Activated CD4-positive, alpha-beta T cell treated with anti-CD3 and anti-CD28 coated beads, Interleukin-2, amount 10 ng/mL, durations not matched to agents 24 days and 14 days (primary cell): ENCODE results near the gene WDR90. TPM values are rescaled to one million over a fixed set of nuclear protein-coding genes. Genes with fewer than 3 reads are reported as not detected.

Experiments
- DNase-seq: peaks from one replicate; pipeline ENCODE4 v3.0.0; 2022
- H3K27ac Mint-ChIP-seq: one replicate; pipeline ENCODE4 v1.8.0; 2022; ENCODE audit warnings: mild to moderate bottlenecking, mixed read lengths
- H3K27me3 Mint-ChIP-seq: one replicate; pipeline ENCODE4 v1.8.0; 2022; ENCODE audit warnings: mixed read lengths
- H3K36me3 Mint-ChIP-seq: one replicate; pipeline ENCODE4 v1.8.0; 2022; ENCODE audit warnings: low read depth, mild to moderate bottlenecking, mixed read lengths
- H3K4me1 Mint-ChIP-seq: one replicate; pipeline ENCODE4 v1.8.0; 2021; ENCODE audit warnings: mixed read lengths
- H3K4me3 Mint-ChIP-seq: one replicate; pipeline ENCODE4 v1.8.0; 2022; ENCODE audit warnings: mild to moderate bottlenecking, moderate library complexity, mixed read lengths
- H3K9me3 Mint-ChIP-seq: one replicate; pipeline ENCODE4 v1.8.0; 2021; ENCODE audit warnings: mixed read lengths
- intact Hi-C: fragments of 100-400 bp; cut with micrococcal nuclease; formaldehyde crosslinking; loops from one replicate; pipeline ENCODE4 v1.15.1; 2023
- total RNA-seq: library from RNA; stranded (reverse); gene quantifications from 2 replicates; pipeline ENCODE4 v1.2.3, GENCODE V29; 2022

The WDR90 gene
- total RNA-seq, 1 donor from 2014 or later, result 111 TPM

DNA sequence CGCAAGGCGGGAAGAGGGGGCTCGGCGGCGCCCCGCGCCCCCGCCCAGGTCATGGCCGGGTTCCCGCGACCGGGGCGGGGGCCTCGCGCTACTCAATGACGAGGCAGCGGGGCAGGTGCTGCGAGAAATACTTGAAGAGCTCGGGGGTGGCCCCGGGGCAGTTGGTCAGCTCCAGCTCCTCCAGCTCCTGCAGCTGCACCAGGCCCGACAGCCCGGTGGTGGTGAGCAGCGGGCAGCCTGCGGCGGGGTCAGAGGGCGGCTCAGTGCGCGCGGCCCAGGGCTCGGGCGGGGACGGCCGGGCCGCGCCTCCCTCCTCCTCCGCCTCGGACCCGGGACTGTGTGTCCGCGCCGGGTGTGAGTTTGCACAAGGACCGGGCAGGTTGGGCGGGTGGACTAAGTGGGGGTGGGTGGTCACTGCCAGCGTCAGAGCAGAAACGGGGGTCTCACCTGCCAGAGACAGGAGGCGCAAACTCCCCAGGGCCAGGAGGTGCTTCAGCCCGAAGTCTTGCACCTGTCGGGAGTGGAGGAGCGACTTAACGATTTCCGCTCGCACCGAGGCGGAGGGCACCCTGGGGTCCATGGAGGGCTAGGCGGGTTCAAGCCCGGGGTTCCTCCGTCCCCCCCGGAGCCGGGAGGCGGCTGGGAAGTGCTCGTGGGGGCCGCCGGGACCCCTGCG lies 45.2 kb downstream of the WDR90 start:
- intact Hi-C loops, result no loop called here
- DNase-seq, result no peak
- Mint-ChIP-seq H3K27me3 (peaks cover 17% of the 10 kb centered on the region), H3K36me3 (no peaks in the 10 kb centered on the region), H3K27ac (no peak overlapping the region), H3K9me3 (peaks cover 4% of the 10 kb centered on the region), H3K4me3 (peak overlapping the region; percentile 71), H3K4me1 (peaks cover 16% of the 10 kb centered on the region)

DNA sequence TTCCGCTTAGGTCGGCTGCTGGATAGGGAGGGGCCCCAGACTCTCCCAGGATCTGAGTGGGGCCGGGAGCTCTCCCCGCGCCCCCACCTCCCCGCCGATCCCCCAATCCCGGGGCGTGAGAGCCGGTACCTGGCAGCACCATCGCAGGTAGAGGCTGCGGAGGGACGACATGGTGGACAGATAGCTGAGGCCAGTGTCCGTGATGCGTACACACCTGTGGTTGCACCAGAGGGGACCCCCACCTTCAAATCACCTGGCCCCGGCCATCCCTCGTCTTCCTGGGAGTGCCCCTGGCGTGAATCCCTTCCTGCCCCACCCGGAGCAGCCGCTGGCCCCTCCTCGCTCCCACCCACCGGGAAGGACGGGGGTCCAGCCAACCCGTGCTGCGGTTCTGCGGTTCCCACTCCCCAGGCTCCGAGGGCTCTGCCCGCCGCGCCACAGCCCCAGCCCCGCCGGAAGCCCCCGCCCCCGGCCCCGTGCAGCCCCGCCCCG lies 45.7 kb downstream of the WDR90 start:
- Mint-ChIP-seq H3K9me3 (peaks cover 4% of the 10 kb centered on the region), H3K27me3 (peaks cover 18% of the 10 kb centered on the region), H3K36me3 (no peaks in the 10 kb centered on the region), H3K4me3 (peak overlapping the region; percentile 85), H3K4me1 (peaks cover 15% of the 10 kb centered on the region), H3K27ac (no peak overlapping the region)
- intact Hi-C loops, result no loop called here
- DNase-seq, result no peak

DNA sequence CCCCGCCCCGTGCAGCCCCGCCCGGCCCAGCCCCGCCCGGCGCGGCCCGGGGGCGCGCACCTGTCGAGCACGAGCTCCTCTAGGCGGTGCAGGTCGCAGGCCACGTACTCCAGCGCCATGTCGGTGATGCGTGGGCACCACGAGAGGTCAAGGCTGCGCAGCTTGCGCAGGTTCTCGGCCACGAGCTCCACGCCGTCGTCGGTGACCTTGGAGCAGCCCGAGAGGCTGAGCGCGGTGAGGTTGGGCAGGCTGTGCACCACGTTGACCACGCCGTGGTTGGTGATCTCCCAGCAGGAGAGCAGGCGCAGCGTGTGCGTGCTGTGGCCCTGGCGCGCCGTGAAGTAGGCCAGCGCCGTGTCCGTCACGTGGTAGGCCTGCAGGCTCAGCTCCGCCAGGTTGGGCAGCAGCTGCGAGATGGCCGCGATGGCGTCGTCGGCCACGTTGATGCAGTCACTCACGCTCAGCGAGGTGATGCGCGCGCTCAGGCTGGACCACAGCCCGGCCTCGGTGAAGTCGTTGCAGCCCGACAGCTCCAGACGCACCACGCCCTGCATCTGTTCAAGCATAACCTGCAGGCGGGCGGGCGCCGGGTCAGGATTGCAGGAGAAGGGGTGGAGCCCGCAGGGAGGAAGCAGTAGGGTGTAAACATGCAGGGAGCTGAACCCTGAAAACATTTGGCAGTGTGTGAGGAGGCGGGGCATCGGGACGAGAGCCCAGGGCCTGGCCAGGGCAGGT lies 46.4 kb downstream of the WDR90 start:
- Mint-ChIP-seq H3K27me3 (peaks cover 20% of the 10 kb centered on the region), H3K4me1 (peaks cover 15% of the 10 kb centered on the region), H3K27ac (peak overlapping the region; percentile 87), H3K36me3 (no peaks in the 10 kb centered on the region), H3K4me3 (peak overlapping the region; percentile 85), H3K9me3 (peaks cover 4% of the 10 kb centered on the region)
- peak; percentile 92 for DNase-seq
- intact Hi-C loops, result no loop called here

DNA sequence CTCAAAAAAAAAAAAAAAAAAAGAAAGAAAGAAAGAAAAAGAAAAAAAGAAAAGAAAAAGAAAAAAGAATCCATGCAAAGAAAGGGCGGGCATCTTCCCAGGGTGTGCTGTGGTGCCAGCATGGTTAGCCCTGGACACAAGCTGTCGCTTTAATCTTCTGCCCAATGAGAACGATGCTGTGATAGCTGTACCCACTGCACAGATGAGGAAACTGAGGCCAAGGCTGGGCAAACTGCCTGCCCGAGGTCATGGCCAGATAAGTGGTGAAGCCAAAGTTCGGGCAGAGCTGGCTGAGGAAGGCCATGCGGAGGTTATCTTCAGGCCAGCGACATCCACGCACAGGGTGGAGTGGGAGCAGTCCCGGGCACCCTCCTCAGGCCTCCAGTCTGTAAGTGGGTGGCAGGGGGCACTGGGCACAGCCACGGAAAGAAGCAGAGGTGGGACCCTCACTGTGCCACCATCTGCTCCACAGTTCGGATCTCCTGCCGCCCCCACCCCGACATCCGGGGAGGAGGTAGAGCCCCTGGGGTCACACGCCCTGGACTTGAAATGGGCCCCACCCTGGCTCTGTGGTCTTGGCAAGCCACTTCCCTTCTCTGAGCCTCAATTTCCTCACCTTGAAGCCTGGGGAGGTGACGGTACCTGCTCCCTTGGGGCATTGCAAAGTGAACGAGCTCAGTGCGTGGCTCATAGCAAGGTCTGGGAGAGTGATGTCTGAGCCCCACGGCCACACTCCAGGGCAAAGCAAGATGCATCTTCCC lies 49.9 kb downstream of the WDR90 start:
- no peaks in the 10 kb centered on the region for H3K9me3 Mint-ChIP-seq
- peak; percentile 66 for DNase-seq
- no peaks in the 10 kb centered on the region for H3K36me3 Mint-ChIP-seq
- peak overlapping the region; percentile 34 for H3K4me3 Mint-ChIP-seq
- no peak overlapping the region for H3K27ac Mint-ChIP-seq
- intact Hi-C loops, result no loop called here
- H3K4me1 Mint-ChIP-seq, result peaks cover 7% of the 10 kb centered on the region
- peaks cover 28% of the 10 kb centered on the region for H3K27me3 Mint-ChIP-seq

DNA sequence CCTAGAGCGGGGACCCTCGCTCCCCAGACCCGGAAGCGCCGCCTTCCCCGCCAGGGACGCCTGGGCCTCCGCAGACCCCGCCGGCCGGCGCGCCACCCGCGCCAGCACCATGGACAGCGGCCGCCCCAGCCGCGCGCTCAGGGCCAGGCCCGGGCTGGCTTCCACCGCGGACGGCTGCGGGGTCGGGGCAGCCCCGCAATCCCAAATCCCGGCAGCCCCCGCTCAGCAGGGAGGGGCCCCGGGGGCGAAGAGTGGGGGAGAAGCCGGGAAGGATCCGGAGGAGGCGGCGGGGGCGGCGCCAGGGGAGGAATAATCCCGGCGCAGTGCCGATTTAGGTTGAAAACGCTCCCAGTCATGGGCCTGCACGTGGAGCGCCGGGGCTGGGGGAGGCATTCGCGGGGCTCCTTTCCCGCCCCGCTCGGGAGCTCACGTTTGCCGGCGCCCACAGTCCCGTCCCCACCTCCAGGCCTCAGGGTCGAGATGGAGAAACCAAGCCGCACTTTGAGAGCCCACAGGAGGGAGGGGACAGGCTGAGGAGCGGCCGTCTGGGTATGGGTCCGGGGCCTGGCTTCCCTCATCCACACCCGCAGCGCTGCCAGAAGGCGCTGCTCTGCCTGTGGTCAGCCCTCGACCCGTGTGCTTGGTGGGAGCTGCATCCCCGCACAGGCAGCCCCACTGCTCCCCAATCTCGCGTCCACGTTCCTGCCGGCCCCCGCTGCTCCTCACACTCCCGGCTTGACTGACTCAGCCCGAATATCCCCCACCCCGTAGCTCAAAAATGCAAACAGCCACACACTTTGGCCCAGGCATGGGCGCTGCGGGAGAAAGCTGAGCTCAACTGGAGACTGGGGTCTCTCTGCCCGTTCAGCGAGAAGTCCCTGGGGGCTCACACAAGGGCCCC lies 51.8 kb downstream of the WDR90 start:
- DNase-seq, result peak; percentile 90
- H3K9me3 Mint-ChIP-seq, result no peaks in the 10 kb centered on the region
- no peak overlapping the region for H3K27ac Mint-ChIP-seq
- H3K4me1 Mint-ChIP-seq, result peaks cover 4% of the 10 kb centered on the region
- H3K4me3 Mint-ChIP-seq, result no peak overlapping the region
- peaks cover 28% of the 10 kb centered on the region for H3K27me3 Mint-ChIP-seq
- intact Hi-C loops, result no loop called here
- no peaks in the 10 kb centered on the region for H3K36me3 Mint-ChIP-seq

DNA sequence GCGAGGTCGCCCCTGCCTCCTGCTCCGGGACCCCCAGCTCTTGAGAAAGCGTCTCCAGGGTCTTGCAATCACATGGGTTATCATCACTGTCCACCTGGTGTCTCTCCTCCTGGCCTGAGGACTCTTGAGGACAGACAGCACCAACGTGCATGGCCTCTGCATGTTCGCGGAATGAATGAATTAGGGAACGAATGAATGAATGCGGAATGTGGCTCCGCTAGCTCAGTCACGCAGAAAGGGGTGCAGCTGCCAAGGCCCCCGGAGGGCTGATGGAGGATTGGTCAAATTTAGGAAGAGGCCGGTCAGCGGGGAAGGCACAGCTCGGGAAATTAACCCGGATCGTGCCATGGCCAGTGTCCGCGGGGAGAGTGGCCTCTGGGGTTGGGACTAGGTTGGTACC lies 53.2 kb downstream of the WDR90 start:
- DNase-seq, result no peak
- Mint-ChIP-seq H3K9me3 (no peaks in the 10 kb centered on the region), H3K27me3 (peaks cover 39% of the 10 kb centered on the region), H3K4me1 (peaks cover 2% of the 10 kb centered on the region), H3K36me3 (no peaks in the 10 kb centered on the region), H3K27ac (no peak overlapping the region), H3K4me3 (no peak overlapping the region)
- intact Hi-C loops, result no loop called here

DNA sequence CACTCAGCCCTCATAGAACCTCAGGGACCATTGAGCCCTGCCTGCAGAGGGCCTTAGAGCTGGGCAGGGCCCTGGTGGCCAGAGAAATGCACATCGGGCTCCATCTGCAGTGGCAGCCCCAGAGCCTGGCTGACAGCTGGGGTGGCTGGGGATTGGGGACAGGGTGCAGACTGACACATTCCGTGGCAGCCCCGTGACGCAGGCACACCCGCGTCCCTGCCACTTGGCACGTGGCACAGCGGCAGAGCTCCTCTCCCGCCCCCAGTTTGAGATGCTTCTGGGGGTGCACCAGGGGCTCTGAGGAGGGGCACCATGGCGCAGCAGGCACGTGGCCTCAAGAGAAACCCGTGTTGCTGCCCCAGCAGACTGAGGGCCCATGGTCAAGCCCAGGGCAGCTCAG lies 54.2 kb downstream of the WDR90 start:
- H3K36me3 Mint-ChIP-seq, result no peaks in the 10 kb centered on the region
- peaks cover 47% of the 10 kb centered on the region for H3K27me3 Mint-ChIP-seq
- DNase-seq, result no peak
- peaks cover 2% of the 10 kb centered on the region for H3K4me1 Mint-ChIP-seq
- intact Hi-C loops, result no loop called here
- no peak overlapping the region for H3K4me3 Mint-ChIP-seq
- no peaks in the 10 kb centered on the region for H3K9me3 Mint-ChIP-seq
- H3K27ac Mint-ChIP-seq, result no peak overlapping the region

DNA sequence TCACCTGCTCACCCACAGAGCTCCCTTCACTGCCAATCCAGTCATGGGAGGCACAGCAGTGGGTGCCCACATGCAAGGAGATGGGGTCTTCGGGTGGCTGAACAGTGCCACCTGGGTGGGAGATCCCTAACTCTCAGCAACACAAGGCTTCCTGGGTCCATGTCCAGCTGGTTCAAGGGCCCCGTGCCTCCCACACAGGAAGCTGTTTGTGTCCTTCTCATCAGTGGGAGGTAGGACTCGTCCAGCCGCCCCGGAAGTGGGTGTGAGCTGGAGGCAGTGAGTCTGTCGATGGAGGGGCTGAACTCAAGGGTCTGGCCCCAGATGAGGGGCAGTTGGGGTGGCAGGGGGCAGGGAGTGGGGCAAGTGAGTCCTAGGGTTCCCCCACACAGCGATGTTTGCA lies 54.9 kb downstream of the WDR90 start:
- H3K27me3 Mint-ChIP-seq, result peaks cover 48% of the 10 kb centered on the region
- H3K27ac Mint-ChIP-seq, result no peak overlapping the region
- H3K36me3 Mint-ChIP-seq, result no peaks in the 10 kb centered on the region
- no peak overlapping the region for H3K4me3 Mint-ChIP-seq
- no peak for DNase-seq
- intact Hi-C loops, result no loop called here
- H3K9me3 Mint-ChIP-seq, result no peaks in the 10 kb centered on the region
- H3K4me1 Mint-ChIP-seq, result peaks cover 2% of the 10 kb centered on the region

DNA sequence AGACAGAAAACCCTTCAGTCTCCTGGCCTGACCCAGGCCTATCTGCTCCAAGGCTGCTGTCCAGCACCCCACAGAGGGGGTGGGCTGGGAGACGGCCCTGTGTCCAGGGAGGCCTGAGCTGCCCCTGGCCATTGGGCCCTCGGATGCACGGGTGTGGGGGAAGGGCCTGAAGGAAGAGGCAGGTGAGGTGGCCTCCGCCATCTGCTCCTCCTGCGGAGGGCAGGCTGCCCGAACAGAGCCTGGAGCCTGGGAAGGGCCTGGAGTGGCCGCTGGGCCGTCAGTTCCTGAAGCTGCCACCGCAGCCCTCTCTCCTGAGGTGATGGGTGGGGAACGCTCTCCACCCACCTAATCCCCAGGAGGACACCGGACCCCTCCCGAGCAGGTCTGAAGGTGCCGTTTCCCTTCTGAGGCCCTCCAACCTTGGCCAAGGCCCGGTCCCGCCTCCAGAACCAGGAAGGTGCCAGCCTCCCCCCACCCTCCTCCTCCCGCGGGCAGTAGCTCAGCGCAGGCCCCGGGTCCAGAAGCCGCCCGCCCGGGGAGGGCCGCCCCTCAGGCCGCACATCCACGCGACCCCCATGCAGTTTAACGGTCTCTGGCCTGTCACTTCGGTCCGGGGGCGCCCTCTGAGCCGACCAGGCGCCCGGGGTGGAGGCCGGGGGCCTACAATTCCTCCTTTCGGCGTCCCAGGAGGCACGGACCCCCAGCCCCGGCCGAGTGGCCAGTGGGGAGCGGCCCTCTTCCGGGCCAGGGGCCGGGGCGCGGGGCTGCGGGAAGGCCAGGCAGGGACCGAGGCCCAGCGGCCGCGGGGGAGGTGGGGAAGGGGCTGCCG lies 55.6 kb downstream of the WDR90 start:
- no peak for DNase-seq
- H3K9me3 Mint-ChIP-seq, result no peaks in the 10 kb centered on the region
- no peaks in the 10 kb centered on the region for H3K36me3 Mint-ChIP-seq
- H3K27ac Mint-ChIP-seq, result no peak overlapping the region
- intact Hi-C loops, result no loop called here
- no peaks in the 10 kb centered on the region for H3K4me1 Mint-ChIP-seq
- no peak overlapping the region for H3K4me3 Mint-ChIP-seq
- H3K27me3 Mint-ChIP-seq, result peaks cover 47% of the 10 kb centered on the region

DNA sequence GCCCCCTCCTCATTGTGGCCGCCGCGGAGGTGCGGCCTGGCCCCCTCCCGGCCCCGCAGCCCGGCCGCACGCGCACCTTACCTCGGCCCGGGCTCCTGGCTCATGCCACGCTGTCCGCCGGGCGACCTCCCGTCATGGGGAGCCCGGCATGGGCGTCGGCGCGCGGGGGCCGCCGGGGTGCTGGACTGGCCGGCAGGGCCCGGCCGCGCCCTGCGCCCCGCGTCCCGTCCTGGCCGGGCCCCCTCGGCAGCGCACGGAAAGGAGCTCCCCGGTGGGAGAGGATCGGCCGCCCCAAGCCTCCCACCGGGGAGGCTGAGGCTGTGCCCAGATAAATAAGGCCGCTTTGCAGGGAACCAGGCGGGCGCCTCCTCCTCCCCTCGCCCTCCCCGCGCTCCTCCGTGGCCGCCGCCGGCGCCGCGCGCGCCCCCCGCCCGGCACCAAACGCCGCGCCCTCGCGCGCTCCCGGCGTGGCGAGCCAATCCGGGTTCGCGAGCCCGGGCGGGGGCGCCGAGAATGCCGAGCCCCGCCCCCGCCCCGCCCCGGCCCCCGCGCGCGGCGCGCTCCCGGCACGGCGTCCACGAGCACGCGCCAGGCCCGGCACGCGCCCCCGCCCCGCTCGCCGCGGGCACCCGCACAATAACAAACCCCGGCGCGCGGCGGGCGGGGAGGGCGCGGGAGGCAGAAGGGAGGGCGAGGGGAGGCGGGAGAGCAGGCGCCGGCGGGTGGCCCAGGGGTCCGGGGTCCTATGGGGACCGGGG lies 56.4 kb downstream of the WDR90 start, which contains the start of gene FBXL16:
Gene FBXL16, minus strand, starts transcription at position 371 of the 758 bp plus-strand sequence. CDS start 8,396 bp downstream, outside the sequence.
- Mint-ChIP-seq H3K27ac (no peak within 1 kb of the TSS), H3K27me3 (peaks cover 47% of the 10 kb centered on the region), H3K4me3 (peak within 1 kb of the TSS; percentile 17), H3K4me1 (no peaks in the 10 kb centered on the region), H3K9me3 (no peaks in the 10 kb centered on the region), H3K36me3 (no peaks in the 10 kb centered on the region)
- peak; percentile 74 for DNase-seq
- intact Hi-C loops, result no loop called here

DNA sequence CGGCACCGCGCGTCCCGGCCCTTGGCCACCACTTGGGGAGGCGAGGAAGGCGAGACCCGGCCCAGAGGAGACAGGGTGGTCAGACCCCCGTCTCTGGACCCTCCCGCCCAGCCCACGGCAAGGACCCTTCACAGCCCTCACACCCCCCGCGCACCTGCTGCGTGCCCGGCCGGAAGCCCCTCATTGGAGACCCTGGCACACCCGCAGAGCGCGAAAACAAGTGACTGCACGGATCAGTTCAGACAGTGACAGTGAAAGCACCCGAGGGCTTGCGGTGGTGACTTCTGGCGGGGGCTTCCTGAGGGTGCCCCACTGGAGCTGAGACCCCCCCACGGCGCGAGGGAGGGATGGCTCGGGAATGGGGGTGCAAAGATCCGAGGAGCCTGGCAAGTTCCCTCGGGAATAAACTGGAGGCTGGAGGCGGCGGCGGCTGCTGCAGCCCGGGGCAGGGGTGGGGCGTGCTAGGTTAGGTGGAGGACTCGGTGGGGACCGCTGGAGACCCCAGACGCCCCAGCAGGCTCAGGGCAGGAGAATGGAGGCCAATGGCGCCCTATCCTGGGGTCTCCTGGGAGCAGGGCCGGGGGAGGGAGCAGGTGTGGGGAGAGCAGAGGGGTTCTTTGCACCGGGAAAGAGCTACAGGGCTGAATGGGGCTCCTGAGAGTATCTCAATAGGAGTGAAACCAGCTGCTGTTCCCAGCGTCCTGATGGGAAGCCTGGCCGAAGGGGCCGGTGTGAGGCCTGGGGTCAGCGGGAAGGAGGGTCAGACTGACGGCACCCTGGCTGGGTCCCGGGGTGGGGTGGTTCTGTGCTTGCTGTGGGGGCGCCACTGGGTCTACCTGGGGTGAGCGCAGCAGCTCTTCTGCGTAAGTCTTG lies 57.3 kb downstream of the WDR90 start:
- H3K27me3 Mint-ChIP-seq, result peaks cover 45% of the 10 kb centered on the region
- H3K4me3 Mint-ChIP-seq, result peak overlapping the region; percentile 17
- H3K9me3 Mint-ChIP-seq, result no peaks in the 10 kb centered on the region
- no peak for DNase-seq
- intact Hi-C loops, result no loop called here
- no peaks in the 10 kb centered on the region for H3K36me3 Mint-ChIP-seq
- no peaks in the 10 kb centered on the region for H3K4me1 Mint-ChIP-seq
- H3K27ac Mint-ChIP-seq, result no peak overlapping the region
